Astrocyte of the cerebellum (primary cell): ENCODE data around the gene SPRR2G.

ENCODE experiments used
- DNase-seq: peaks from one replicate; pipeline ENCODE4 v3.0.0-alpha.2; 2011; ENCODE audit warnings: low read depth
- H3K4me3 ChIP-seq: 2 replicates; pipeline ENCODE4 v1.5.1; 2011; ENCODE audit warnings: mild to moderate bottlenecking, low read depth, low read length, moderate library complexity
- in situ Hi-C: cut with HindIII; loops from 2 replicates; pipeline ENCODE4 v1.10.0; 2017; ENCODE audit warnings: low sequenced_read_pairs
- TF ChIP-seq, protein P1 (sequence below): IDR thresholded peaks from 2 replicates; pipeline ENCODE4 v1.5.1; 2012; ENCODE audit warnings: low read length, low read depth, moderate library complexity, mild to moderate bottlenecking; ENCODE audit errors: missing control alignments

SPRR2G gene

DNA sequence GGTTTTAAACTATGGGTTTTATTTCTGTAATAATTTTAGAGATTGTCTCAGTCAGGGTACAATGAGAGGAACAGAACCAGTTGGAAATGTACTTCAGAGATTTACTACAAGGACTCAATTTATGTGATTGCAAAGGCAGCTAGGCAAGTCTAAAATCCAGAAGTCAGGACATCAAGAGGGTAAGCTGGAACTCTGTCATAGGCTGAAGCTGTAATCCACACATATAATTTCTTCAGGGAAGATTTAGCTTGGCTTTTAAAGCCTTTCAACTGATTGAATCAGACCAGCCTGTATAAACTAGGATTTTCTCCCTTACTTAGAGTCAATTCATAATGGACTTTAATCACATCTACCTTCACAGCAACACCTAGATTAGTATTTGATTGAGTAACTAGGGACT is 28.2 kb upstream of the SPRR2G start:
- H3K4me3 ChIP-seq = no peak overlapping the region
- TF ChIP-seq, protein P1, sequence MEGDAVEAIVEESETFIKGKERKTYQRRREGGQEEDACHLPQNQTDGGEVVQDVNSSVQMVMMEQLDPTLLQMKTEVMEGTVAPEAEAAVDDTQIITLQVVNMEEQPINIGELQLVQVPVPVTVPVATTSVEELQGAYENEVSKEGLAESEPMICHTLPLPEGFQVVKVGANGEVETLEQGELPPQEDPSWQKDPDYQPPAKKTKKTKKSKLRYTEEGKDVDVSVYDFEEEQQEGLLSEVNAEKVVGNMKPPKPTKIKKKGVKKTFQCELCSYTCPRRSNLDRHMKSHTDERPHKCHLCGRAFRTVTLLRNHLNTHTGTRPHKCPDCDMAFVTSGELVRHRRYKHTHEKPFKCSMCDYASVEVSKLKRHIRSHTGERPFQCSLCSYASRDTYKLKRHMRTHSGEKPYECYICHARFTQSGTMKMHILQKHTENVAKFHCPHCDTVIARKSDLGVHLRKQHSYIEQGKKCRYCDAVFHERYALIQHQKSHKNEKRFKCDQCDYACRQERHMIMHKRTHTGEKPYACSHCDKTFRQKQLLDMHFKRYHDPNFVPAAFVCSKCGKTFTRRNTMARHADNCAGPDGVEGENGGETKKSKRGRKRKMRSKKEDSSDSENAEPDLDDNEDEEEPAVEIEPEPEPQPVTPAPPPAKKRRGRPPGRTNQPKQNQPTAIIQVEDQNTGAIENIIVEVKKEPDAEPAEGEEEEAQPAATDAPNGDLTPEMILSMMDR = no peak
- in situ Hi-C loops = no loop called here
- no peak for DNase-seq

DNA sequence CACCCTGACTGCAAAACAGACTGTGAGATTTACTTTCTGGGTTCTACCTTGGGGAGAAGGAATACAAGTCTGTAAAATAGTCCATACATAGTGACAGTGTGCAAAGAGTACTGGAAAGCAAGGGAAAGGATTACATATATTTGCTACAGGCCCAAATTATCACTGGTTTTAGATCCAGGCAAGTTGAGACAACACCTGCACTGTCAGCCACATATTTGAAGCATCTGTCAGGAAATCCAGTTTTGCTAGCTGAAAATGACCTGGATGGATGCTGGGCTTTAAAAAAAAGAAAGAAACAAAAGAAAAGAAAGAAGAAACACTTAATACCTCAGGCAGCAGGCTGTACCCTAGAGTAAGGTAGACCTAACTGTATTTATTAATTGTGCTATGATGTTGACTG is 23.9 kb upstream of the SPRR2G start:
- no peak for DNase-seq
- TF ChIP-seq, protein P1 = no peak
- in situ Hi-C loops = no loop called here
- no peak overlapping the region for H3K4me3 ChIP-seq

DNA sequence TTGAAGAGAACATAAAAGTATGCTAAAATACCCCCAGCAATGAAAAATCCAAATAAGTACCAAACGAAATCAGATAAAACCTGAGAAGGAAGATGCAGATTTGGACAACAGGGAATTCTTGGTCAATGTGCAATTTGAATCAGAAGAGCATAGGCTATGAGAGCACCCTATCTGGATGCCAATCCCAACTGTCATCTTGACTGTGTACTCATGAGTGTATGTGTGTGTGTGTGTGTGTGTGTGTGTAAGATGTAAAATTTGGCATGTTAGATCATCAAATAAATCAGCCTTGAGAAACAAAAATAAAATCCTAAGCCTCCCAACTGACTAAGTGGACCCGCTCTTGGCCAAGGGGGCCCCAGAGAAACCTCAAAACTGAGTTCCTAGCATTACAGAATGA is 18.0 kb upstream of the SPRR2G start:
- H3K4me3 ChIP-seq = no peak overlapping the region
- in situ Hi-C loops = no loop called here
- DNase-seq = no peak
- TF ChIP-seq, protein P1 = no peak

DNA sequence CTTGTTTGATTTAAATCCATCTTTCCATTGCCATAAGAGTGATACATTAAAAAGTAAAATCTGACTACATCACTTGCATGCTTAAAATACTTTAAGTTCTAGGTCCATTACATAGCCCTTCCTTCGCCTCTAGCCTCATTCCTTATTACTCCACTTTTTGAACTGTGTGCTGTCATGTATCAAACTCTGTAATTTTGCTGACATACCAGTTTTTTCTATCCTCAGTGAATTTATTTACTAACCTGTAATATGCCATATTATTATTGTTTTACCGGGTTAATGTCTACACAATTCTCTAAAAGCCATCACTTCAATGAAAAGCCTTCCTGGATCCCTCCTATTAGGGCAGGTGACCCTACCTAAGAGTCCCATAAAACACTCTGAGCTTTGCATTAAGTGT is 4.9 kb upstream of the SPRR2G start:
- in situ Hi-C loops = no loop called here
- DNase-seq = no peak
- H3K4me3 ChIP-seq = no peak overlapping the region
- TF ChIP-seq, protein P1 = no peak

DNA sequence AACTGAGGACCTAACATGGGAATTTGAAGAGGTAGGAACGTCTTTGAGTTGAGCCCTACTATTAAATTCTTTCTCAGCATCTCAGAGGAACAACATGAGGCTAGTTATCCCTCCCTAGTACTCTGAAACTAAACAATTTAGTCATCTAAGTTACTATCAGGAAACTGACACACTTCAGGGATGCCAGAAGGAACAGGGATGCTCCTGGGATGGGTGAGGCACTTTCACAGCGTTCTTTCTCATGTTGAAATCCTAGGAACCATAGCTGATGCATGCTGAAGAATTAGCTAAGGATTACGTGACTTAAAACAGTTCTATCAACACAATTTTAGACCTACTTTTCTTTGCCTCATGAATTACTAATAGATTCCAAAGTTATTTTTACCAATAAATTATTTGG is 1.8 kb upstream of the SPRR2G start:
- TF ChIP-seq, protein P1 = no peak
- in situ Hi-C loops = no loop called here
- H3K4me3 ChIP-seq = no peak overlapping the region
- no peak for DNase-seq

DNA sequence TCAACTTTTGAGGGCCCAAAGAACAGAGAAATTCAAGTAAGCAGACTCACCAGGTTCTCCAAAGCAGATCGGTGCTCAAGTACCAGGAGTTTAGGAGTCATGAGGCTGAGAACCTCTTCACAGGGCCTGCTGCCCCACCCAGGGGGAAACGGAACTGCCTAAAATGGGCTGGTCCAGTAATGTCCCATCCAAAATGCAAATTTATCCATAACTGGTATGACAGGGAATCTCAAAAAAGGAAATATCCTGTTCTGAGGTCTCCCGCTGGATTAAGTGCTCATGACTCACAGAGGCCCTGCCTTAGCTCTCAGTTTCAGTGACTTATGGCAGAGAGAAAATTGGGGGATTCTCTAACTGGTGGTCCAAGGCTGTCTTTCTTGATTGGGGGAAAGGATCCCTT is 9.3 kb downstream of the SPRR2G start:
- TF ChIP-seq, protein P1 = no peak

DNA sequence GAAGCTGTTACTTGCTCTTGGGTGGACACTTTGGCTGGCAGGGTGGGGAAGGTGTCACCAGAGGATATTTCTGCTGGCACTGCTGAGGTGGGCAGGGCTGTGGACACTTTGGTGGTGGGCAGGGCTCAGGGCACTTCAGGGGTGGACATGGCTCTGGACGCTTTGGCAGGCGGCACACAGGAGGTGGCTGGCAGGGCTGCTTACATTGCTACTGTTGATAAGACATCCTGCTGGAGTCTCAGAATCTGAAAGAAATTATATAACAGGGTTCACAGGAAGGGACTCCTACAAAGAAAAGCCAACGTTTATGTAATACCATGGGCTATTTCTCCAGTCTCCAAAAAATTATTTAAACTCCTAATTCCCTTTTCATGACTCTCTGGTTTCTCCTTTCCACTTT is 10.2 kb downstream of the SPRR2G start:
- no peak overlapping the region for H3K4me3 ChIP-seq
- TF ChIP-seq, protein P1 = no peak
- no peak for DNase-seq
- in situ Hi-C loops = no loop called here

More for the DNA sequence above, 9.3 kb downstream of the SPRR2G start:
- no peak for DNase-seq
- no peak overlapping the region for H3K4me3 ChIP-seq
- in situ Hi-C loops = no loop called here
